ENCODE data around the gene TPR.

TPR gene

GRCh38 chr1:186286615-186287315 is 88.3 kb downstream of the TPR start:
- DNase-seq (ENCODE audit: low spot score): no peak

- no peak for DNase-seq (ENCODE audit: low spot score)
Measured at GRCh38 chr1:186283374-186283773, 91.7 kb downstream of the TPR start.

GRCh38 chr1:186282466-186282865 is 92.6 kb downstream of the TPR start:
- DNase-seq (ENCODE audit: low spot score): no peak

- DNase-seq (ENCODE audit: low spot score): peak; percentile 42
Measured at GRCh38 chr1:186275822-186276221, 99.2 kb downstream of the TPR start.

- DNase-seq (ENCODE audit: low spot score): no peak
Measured at GRCh38 chr1:186272486-186272885, 102.6 kb downstream of the TPR start.

- DNase-seq (ENCODE audit: low spot score): no peak
Measured at GRCh38 chr1:186271032-186271431, 104.0 kb downstream of the TPR start.

All from AG20443 (cell line).